Kidney (tissue), 14 donors: ENCODE results near the gene RASD1. TPM values are rescaled to one million over a fixed set of nuclear protein-coding genes. Genes with fewer than 3 reads are reported as not detected.

Source experiments
- DNase-seq, 5 donors: peaks; one replicate each; pipeline ENCODE4 v3.0.0-alpha.2; 2013 to 2020
- FAIRE-seq: peaks from 2 replicates; lab custom pipeline; 2012; peaks lifted over from hg19 to GRCh38; lab: Jason Lieb, UNC
- H3K27ac ChIP-seq, 2 donors: one replicate each; pipeline ENCODE4 v1.7.0; 2013; ENCODE audit warnings: low read depth in 2 of 2, low read length in 2 of 2, inconsistent platforms in 1 of 2
- H3K27me3 ChIP-seq: one replicate; pipeline ENCODE4 v1.7.1; 2013; ENCODE audit warnings: low read length, inconsistent platforms; ENCODE audit not compliant: control insufficient read depth, insufficient read depth
- H3K36me3 ChIP-seq, 3 donors: one replicate each; pipeline versions ENCODE4 v1.7.0 to v1.7.1; 2013; ENCODE audit warnings: low read length in 3 of 3, control low read depth in 1 of 3, inconsistent platforms in 1 of 3; ENCODE audit not compliant: insufficient read depth in 3 of 3, control insufficient read depth in 2 of 3
- H3K4me1 ChIP-seq, 3 donors: one replicate each; pipeline versions ENCODE4 v1.7.0 to v1.7.1; 2013; ENCODE audit warnings: low read length in 3 of 3, inconsistent platforms in 1 of 3, low read depth in 1 of 3; ENCODE audit not compliant: control insufficient read depth in 2 of 3, insufficient read depth in 2 of 3
- H3K4me3 ChIP-seq, 3 donors: one replicate each; pipeline versions ENCODE4 v1.7.0 to v1.8.1; 2013; ENCODE audit warnings: low read length in 3 of 3, control low read depth in 1 of 3, inconsistent platforms in 1 of 3
- H3K9ac ChIP-seq, 3 donors: one replicate each; pipeline versions ENCODE4 v1.7.0 to v1.7.1; 2013; ENCODE audit warnings: low read length in 3 of 3, control low read depth in 1 of 3, inconsistent platforms in 1 of 3
- H3K9me3 ChIP-seq, 3 donors: one replicate each; pipeline versions ENCODE4 v1.7.0 to v1.7.1; 2013; ENCODE audit warnings: low read length in 3 of 3, control low read depth in 1 of 3, inconsistent platforms in 1 of 3; ENCODE audit not compliant: control insufficient read depth in 2 of 3, insufficient read depth in 1 of 3
- intact Hi-C: fragments of 100-400 bp; cut with DNase I; formaldehyde crosslinking; loops from one replicate; pipeline ENCODE4 v1.11.1; 2022
- polyA plus RNA-seq: library from polyadenylated mRNA; stranded (reverse); fragments of 350-450 nt; fragmentation: Illumina TruSeq; extraction: RNeasy Lipid Tissue Mini Kit (QIAGEN cat#74804); gene quantifications from one replicate; pipeline ENCODE4 v1.2.3, GENCODE V29; 2014; ENCODE audit warnings: low read depth, low replicate concordance; ENCODE audit not compliant: insufficient read depth
- total RNA-seq: library from RNA; stranded (reverse); fragmentation: NEBNext Ultra II Directional; extraction: Animal tissue kit (Norgen Biotek cat#: 25700); gene quantifications from one replicate; pipeline ENCODE4 v1.2.1, GENCODE V29; 2021
- TF ChIP-seq, protein P1 (sequence below): IDR thresholded peaks from 3 replicates; pipeline ENCODE4 v1.5.1; 2012; ENCODE audit warnings: mild to moderate bottlenecking, moderate library complexity, borderline replicate concordance; ENCODE audit not compliant: insufficient read depth; ENCODE audit errors: extremely low read depth
- donor health status: control.
- donor health status: control.
- donor health status: control.
- donor health status: control.
- donor health status: control.
- donor health status: DM: yes; HTN: yes; CAD: no.
- donor health status: Normal renal cell carcinoma (clear cell type).

The RASD1 gene
- total and polyA plus RNA-seq, 2 donors from 2014 or later: 103 to 147 TPM

- Histone ChIP-seq H3K36me3 (no peaks in the 10 kb centered on the region), H3K4me3 (no peak overlapping the region), H3K27me3 (no peaks in the 10 kb centered on the region), H3K4me1 (no peaks in the 10 kb centered on the region), H3K9ac (no peak overlapping the region), H3K9me3 (no peaks in the 10 kb centered on the region), H3K27ac (no peak overlapping the region)
- intact Hi-C loops: no loop called here
- DNase-seq (no peak), FAIRE-seq (no peak)
- TF ChIP-seq, protein P1, sequence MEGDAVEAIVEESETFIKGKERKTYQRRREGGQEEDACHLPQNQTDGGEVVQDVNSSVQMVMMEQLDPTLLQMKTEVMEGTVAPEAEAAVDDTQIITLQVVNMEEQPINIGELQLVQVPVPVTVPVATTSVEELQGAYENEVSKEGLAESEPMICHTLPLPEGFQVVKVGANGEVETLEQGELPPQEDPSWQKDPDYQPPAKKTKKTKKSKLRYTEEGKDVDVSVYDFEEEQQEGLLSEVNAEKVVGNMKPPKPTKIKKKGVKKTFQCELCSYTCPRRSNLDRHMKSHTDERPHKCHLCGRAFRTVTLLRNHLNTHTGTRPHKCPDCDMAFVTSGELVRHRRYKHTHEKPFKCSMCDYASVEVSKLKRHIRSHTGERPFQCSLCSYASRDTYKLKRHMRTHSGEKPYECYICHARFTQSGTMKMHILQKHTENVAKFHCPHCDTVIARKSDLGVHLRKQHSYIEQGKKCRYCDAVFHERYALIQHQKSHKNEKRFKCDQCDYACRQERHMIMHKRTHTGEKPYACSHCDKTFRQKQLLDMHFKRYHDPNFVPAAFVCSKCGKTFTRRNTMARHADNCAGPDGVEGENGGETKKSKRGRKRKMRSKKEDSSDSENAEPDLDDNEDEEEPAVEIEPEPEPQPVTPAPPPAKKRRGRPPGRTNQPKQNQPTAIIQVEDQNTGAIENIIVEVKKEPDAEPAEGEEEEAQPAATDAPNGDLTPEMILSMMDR: no peak
Measured at GRCh38 chr17:17523731-17524490, 27.7 kb upstream of the RASD1 start.

DNA sequence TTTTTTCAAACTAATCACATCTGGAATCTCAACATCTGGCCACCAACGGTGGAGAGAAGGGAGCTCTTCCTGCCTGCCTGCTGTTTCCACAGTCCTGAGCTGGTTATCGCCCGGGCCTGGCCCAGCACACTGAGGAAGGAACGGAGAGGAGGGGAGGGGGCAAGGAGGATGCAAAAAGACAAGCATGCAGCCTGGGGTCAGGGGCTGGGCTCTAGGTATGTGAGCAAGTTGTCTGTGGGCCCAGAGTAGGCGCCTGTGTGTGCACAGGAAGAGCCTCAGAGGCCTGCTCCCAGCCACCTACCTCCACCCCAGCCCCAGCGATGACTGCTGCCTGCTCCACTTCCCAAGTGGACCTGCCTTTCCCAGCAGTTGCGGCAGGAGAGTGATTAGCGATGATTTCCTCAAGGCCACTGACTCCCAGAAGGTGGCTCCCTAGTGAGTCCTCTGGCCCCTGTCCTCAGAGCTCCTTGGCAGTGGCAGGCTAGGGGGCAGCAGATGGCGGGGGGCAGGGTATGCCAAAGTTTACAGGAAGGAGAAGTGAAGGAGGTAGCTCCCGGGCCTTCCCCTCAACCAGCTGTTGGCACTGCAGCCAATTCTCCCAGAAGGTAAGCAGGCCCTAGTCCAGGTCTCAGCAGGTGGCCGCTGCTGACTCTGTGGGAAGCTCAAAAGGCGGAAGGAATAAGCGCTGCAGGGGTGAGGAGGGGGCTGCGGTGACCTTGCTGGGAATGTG is 27.0 kb upstream of the RASD1 start:
- intact Hi-C loops: no loop called here
- no peak overlapping the region for H3K4me3 ChIP-seq
- H3K9me3 ChIP-seq: no peaks in the 10 kb centered on the region
- peak in 1 of 5 donors; percentile 62 for DNase-seq
- TF ChIP-seq, protein P1: no peak
- no peak for FAIRE-seq
- no peaks in the 10 kb centered on the region for H3K4me1 ChIP-seq
- H3K27me3 ChIP-seq: no peaks in the 10 kb centered on the region
- H3K9ac ChIP-seq: no peak overlapping the region
- no peaks in the 10 kb centered on the region for H3K36me3 ChIP-seq
- H3K27ac ChIP-seq: no peak overlapping the region

- TF ChIP-seq, protein P1: no peak
- Histone ChIP-seq H3K27ac (no peak overlapping the region), H3K4me1 (no peaks in the 10 kb centered on the region), H3K4me3 (no peak overlapping the region), H3K9me3 (no peaks in the 10 kb centered on the region), H3K27me3 (no peaks in the 10 kb centered on the region), H3K9ac (no peak overlapping the region), H3K36me3 (no peaks in the 10 kb centered on the region)
- DNase-seq (peak in 1 of 5 donors; percentile 68), FAIRE-seq (no peak)
- intact Hi-C loops: no loop called here
Measured at GRCh38 chr17:17520599-17521232, 24.5 kb upstream of the RASD1 start.
